Measurements from ENCODE around the gene CYB561A3.

CYB561A3 gene, protein sequence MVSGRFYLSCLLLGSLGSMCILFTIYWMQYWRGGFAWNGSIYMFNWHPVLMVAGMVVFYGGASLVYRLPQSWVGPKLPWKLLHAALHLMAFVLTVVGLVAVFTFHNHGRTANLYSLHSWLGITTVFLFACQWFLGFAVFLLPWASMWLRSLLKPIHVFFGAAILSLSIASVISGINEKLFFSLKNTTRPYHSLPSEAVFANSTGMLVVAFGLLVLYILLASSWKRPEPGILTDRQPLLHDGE

DNA sequence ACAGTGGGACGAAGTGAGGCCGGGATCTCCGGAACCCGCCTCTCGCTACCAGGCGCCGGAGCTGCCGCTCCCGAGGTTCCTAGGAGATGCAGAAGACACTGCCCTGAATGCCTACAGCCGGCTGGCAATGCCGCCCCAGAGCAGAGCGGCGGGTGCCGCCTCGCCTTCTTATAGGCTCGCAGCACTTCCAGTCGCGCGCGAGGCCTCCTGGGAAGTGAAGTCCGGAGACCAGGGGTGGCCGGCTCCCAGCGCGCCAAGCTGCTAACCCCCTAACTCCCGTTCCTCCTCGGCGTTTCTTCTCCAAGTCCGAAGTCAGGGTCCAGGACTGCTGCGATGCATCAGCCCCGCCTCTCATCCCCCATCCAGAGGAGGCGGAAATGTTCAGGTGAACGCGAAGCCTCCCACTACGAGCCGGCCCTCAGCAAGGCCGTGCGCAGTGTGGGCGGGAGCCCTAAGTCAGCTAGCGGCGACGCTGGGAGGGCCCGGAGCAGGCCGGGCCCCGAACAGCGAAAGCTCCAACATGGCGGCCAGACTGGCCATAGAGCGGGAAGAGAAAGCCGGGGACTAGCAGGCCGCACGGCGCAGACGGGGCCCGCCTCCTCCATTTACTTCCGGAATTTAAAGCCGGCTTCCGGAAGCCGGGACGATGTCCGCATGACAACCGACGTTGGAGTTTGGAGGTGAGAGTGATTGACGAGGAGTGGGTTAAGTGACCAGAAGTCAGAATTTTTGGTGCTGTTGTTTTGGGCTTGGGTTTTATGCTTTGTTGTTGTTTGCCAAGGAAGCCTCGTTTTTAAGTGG is at the start of gene CYB561A3, which contains the start of gene TMEM138:
Gene CYB561A3 (minus strand): TSS at position 142 of the 801 bp plus-strand sequence. CDS start 5,169 bp downstream, outside the sequence.
Gene TMEM138 (plus strand): TSS at position 634 of the 801 bp plus-strand sequence. CDS start 2,017 bp downstream, outside the sequence.
- peak within 1 kb of the TSS; percentile 93 for H3K4me3 ChIP-seq (replicated peaks; ENCODE audit: low read depth, low read length)
- TF ChIP-seq, protein P1, sequence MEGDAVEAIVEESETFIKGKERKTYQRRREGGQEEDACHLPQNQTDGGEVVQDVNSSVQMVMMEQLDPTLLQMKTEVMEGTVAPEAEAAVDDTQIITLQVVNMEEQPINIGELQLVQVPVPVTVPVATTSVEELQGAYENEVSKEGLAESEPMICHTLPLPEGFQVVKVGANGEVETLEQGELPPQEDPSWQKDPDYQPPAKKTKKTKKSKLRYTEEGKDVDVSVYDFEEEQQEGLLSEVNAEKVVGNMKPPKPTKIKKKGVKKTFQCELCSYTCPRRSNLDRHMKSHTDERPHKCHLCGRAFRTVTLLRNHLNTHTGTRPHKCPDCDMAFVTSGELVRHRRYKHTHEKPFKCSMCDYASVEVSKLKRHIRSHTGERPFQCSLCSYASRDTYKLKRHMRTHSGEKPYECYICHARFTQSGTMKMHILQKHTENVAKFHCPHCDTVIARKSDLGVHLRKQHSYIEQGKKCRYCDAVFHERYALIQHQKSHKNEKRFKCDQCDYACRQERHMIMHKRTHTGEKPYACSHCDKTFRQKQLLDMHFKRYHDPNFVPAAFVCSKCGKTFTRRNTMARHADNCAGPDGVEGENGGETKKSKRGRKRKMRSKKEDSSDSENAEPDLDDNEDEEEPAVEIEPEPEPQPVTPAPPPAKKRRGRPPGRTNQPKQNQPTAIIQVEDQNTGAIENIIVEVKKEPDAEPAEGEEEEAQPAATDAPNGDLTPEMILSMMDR (IDR thresholded peaks at IDR 0.05; ENCODE audit: low read depth, low read length, missing control alignments), result no peak
- peak; percentile 66 for DNase-seq (ENCODE audit: extremely low read depth, low read depth)

DNA sequence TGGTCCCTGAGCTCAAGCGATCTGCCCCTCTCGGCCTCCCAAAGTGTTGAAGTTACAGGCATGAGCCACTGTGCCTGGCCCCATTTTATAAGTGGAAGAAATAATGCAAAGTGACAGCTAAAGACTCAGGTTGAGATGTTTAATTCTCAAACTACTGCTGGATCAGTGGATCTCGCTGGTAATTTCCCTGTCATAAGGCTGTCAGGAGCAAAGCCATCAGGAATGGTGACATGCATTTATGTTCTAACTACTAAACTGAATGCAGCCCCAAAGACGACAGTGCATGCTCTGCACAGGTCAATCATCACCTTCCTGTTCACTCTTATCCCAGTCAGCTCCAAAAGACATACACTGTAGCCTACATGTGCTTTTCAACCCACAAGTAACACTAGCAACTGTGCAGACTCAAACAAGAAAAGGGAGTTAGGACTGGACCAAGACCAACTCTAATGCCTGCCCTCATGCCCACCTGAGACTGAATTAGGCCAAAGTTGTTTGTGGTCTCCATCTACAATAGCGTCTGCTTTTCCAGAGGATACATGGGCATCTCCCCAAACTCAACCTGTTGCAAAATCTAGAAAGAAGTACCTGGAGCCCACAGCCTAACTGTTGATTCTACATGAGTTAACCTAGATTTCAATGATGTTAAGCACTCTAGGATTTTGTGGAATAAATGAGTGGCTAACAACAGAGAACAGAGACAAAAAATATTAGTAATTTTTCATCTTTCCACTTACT is 45.5 kb upstream of the CYB561A3 start:
- no peak overlapping the region for H3K4me3 ChIP-seq (replicated peaks; ENCODE audit: low read depth, low read length)
- TF ChIP-seq, protein P1 (IDR thresholded peaks at IDR 0.05; ENCODE audit: low read depth, low read length, missing control alignments), result no peak
- no peak for DNase-seq (ENCODE audit: extremely low read depth, low read depth)

GRCh38 chr11:61406067-61406466 is 44.4 kb upstream of the CYB561A3 start:
- DNase-seq (ENCODE audit: extremely low read depth, low read depth), result no peak
- TF ChIP-seq, protein P1 (IDR thresholded peaks at IDR 0.05; ENCODE audit: low read depth, low read length, missing control alignments), result no peak

DNA sequence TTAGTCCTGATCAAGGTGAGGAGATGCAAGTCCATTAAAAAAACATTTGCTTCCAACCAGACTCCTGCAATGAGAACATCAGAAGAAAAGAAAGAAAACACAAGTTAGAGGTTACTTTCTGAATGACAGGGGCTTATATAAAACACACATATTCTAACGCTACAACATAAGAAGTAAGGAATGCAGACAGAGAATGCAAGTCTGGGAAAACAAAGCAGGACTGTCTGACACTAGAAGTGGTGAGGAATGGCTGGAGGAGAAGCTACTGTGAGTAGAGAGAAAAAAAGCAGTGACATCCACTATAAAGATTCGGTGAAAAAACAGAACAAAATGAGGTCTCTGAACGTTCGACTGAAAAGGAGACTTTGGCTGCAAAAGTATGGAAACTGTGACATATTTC is 43.0 kb upstream of the CYB561A3 start:
- DNase-seq (ENCODE audit: extremely low read depth, low read depth), result no peak
- TF ChIP-seq, protein P1 (IDR thresholded peaks at IDR 0.05; ENCODE audit: low read depth, low read length, missing control alignments), result no peak

More at GRCh38 chr11:61406067-61406466, 44.4 kb upstream of the CYB561A3 start:
- H3K4me3 ChIP-seq (replicated peaks; ENCODE audit: low read depth, low read length), result no peak overlapping the region

DNA sequence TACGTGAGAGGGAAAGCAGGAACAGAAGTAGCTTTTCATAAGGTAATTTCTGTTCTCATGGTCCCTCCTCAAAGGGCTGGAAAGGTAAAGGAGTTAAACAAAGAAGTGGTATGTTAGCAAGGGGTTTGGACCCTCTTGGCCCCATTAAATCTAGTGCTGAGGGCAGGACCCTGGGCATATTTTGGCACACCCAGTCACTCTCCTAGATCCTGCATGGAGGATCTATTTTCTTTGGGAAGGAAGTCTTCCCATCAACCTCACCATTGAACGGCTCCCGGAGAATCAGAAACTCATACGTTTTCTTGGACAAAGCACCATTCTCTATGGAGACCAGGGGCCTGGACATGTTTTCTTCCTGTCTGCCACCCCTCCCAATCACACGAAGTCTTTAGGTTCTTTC is 42.4 kb upstream of the CYB561A3 start:
- H3K4me3 ChIP-seq (replicated peaks; ENCODE audit: low read depth, low read length), result no peak overlapping the region
- TF ChIP-seq, protein P1 (IDR thresholded peaks at IDR 0.05; ENCODE audit: low read depth, low read length, missing control alignments), result no peak
- no peak for DNase-seq (ENCODE audit: extremely low read depth, low read depth)

More for the DNA sequence above, 43.0 kb upstream of the CYB561A3 start:
- H3K4me3 ChIP-seq (replicated peaks; ENCODE audit: low read depth, low read length), result no peak overlapping the region

DNA sequence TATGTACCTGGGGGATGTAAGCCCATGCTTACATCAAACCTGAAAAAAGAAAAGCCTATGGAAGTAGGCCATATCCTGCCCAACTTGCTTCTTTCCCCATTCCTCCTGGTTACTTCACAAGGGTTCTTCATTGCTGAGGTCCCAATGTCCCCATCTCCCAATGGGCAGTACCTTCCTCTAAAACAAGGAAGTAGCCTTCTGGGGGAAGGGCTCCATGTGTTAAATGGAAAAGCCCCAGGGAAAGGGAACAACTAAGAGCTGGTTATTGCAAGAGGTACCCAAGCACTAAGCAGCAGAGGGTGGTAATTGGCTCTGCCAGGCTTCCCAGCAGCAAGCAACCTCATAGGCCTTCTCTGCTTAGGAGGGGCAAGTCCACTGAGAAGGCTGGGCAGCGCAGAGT is 42.0 kb upstream of the CYB561A3 start:
- TF ChIP-seq, protein P1 (IDR thresholded peaks at IDR 0.05; ENCODE audit: low read depth, low read length, missing control alignments), result no peak
- H3K4me3 ChIP-seq (replicated peaks; ENCODE audit: low read depth, low read length), result no peak overlapping the region
- no peak for DNase-seq (ENCODE audit: extremely low read depth, low read depth)

All from HFF-Myc (cell line).